GM10248 (cell line): ENCODE results near the gene SLC8B1.

Experiments
- CTCF ChIA-PET: fragments of 300-600 bp; sonication (Branson Sonifier 250); formaldehyde crosslinking; extraction: SDS; loops from one replicate; lab custom pipeline; 2021; ENCODE audit warnings: antibody characterized with exemption; lab: Yijun Ruan, JAX
- POLR2A ChIA-PET: fragments of 350-650 bp; sonication (Branson Sonifier 250); formaldehyde crosslinking; extraction: SDS; loops from one replicate; lab custom pipeline; 2020; ENCODE audit warnings: antibody characterized with exemption; lab: Yijun Ruan, JAX
- DNase-seq: peaks from one replicate; pipeline ENCODE4 v3.0.0; 2012; ENCODE audit errors: extremely low spot score
- TF ChIP-seq, protein P1 (sequence below): IDR thresholded peaks from 2 replicates; pipeline ENCODE4 v1.5.1; 2012; ENCODE audit warnings: mild to moderate bottlenecking, low read depth; ENCODE audit errors: extremely low read depth, missing control alignments, control extremely low read depth

The SLC8B1 gene

DNA sequence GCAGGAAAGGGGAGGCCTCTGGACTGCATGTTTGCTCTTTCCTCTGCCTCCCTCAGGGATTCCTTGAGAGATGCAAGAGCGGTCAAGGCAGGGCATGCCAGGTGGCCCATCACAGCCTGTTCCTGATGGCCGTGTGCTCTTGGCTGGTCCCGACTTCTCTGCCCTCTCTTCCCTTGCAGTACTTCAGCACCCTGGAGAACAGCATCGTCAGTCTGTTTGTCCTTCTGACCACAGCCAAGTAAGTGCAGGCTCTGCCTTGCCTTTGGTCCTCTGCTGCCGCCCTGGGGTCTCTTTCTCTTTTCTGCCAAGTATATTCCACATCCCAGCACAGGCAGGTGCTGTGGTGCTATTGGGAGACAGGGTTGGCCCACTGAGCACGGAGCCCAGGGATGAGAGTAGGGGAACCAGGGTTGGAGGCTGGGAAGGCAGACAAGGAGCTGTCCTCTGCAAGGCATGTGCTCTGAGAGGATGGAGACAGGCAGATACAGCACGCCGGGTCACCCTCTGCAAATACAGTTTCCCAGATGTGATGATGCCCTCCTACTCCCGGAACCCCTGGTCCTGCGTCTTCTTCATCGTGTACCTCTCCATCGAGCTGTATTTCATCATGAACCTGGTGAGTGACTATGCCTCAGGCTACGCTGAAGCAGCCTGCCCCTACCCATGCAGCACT is 61.7 kb downstream of the SLC8B1 start:
- TF ChIP-seq, protein P1, sequence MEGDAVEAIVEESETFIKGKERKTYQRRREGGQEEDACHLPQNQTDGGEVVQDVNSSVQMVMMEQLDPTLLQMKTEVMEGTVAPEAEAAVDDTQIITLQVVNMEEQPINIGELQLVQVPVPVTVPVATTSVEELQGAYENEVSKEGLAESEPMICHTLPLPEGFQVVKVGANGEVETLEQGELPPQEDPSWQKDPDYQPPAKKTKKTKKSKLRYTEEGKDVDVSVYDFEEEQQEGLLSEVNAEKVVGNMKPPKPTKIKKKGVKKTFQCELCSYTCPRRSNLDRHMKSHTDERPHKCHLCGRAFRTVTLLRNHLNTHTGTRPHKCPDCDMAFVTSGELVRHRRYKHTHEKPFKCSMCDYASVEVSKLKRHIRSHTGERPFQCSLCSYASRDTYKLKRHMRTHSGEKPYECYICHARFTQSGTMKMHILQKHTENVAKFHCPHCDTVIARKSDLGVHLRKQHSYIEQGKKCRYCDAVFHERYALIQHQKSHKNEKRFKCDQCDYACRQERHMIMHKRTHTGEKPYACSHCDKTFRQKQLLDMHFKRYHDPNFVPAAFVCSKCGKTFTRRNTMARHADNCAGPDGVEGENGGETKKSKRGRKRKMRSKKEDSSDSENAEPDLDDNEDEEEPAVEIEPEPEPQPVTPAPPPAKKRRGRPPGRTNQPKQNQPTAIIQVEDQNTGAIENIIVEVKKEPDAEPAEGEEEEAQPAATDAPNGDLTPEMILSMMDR: no peak
- ChIA-PET CTCF (no interaction called here), POLR2A (no interaction called here)
- no peak for DNase-seq

DNA sequence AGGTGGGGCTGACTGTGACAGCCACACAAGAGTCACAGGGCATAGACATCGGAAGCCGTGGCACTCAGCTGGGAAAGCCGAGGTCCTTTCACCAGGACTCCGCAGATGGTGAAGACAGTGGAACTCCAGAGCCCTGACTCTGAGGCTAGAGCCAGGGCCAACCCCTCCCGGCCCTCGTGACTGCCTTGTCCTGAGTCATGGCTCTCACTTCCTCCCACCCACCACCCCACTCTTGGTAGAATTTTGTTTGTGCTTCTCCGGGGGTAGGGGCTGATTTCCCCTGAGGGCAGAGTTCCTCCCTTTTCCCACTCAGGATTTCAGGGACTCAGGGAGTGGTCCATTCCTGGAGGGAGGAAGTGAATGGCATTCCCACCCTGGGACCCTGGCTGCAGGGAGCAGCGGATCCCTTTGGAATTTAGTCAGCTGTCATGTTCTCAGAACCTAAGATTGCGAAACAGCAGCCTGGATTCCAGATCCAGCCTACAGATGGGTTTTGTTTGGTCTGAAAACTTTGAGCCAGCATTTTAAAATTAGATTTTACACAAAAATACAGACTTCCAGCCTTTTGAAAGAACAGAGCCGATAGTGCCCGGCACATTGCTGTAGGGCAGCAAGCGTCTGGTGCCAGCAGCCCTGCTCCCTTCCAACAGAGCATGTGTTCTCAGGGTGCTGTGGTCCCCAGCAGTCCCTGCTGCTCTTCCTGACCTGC is 62.9 kb downstream of the SLC8B1 start:
- ChIA-PET CTCF (interaction anchor here (1.3 kb wide), 1 partner anchor 12 kb away, joined by 3 read pairs; no protein-coding TSS in a partner anchor), POLR2A (no interaction called here)
- DNase-seq: peak; percentile 74
- TF ChIP-seq, protein P1: no peak

DNA sequence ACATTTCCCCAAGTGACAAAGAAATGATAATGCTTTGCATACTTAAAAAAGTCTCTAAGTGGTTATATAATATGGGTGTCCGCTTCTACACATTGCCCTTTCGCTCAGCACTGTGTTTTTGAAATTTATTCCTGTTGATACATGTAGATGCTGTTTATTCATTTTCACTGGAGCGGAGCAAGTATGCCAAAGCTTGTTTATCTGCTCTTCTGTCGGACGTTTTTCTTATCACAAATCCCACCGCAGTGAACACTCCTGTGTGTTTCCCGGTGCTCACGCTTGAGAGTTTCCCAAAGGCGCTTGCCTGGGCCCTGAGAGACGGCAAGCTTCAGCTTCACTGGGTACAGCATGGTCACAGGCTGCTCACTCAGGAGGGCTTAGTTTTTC is 63.5 kb downstream of the SLC8B1 start:
- POLR2A ChIA-PET: no interaction called here
- CTCF ChIA-PET: interaction anchor here (1.3 kb wide), 1 partner anchor 11 kb away, joined by 3 read pairs; no protein-coding TSS in a partner anchor
- DNase-seq: no peak
- TF ChIP-seq, protein P1: no peak

DNA sequence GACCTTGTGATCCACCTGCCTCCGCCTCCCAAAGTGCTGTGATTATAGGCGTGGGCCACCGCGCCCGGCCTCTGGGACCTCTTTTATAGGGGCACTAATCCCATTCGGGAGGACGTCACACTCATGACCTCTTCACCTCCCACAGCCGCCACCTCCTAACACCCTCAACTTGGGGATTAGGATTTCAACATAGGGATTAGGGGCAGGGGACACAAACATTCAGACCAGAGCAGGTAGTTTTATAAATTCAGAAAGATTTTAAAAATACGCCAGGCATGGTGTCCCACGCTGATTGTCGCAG is 64.2 kb downstream of the SLC8B1 start:
- POLR2A ChIA-PET: no interaction called here
- CTCF ChIA-PET: interaction anchor here (1.3 to 1.5 kb wide), 2 partner anchors 10 to 73 kb away, joined by 3 to 4 read pairs; no protein-coding TSS in a partner anchor
- TF ChIP-seq, protein P1: no peak
- DNase-seq: no peak

DNA sequence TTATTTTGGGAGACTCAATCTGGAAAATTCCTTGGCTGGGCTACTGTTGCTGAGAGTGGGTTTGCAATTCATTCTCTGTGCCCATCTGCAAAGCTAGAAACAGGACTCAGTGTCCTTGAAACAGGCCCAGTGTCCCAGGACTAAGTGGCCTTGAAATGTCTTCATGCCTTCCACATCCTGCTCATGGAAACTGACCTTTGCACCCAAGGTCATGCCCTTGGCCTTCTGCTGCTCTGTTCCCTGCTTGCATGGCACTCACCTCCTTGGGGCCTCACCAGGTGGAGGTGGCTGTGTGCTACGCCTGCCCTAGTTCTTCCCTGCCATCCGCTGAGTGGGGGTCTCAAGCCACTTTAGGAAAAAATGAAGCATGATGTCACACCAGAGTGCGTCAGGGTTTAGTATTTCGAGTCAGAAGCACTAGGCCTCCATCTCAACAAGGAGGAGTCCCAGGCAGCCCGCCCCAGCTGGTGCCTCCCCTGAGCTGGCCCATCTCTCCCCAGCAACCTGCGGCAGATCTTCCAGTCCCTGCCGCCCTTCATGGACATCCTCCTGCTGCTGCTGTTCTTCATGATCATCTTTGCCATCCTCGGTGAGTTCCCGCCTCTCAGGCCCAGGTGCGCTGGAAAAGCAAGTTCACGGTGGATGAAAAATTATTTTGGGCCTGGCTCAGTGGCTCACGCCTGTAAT is 65.5 kb downstream of the SLC8B1 start:
- TF ChIP-seq, protein P1: no peak
- CTCF ChIA-PET: interaction anchor here (1.5 kb wide), 1 partner anchor 72 kb away, joined by 4 read pairs; no protein-coding TSS in a partner anchor
- POLR2A ChIA-PET: no interaction called here
- DNase-seq: no peak

DNA sequence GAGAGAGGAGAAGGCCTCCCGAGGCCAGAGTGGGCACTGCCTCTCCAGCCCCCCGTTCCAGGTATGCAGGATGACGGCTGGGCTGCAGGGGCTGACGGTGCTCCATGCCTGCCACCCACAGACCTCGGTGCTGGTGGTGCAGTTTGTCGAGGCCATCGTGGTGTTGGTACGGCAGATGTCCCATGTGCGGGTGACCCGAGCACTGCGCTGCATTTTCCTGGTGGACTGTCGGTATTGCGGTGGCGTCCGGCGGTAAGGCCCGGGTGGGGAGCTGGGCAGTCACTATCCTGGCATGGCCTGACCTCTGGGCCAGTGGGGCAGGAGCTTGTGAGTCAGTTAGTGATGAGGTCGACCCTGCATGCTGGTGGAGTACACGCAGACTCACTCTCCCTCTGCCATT is 66.3 kb downstream of the SLC8B1 start:
- TF ChIP-seq, protein P1: no peak
- POLR2A ChIA-PET: no interaction called here
- DNase-seq: no peak
- CTCF ChIA-PET: no interaction called here
